Measurements from ENCODE around the gene CCDC192.
"Not testable (repeated sequence)": the region's sequence is repeated elsewhere in the genome, so short reads cannot be mapped to it uniquely, and the experiment has no call there.

Gene CCDC192

DNA sequence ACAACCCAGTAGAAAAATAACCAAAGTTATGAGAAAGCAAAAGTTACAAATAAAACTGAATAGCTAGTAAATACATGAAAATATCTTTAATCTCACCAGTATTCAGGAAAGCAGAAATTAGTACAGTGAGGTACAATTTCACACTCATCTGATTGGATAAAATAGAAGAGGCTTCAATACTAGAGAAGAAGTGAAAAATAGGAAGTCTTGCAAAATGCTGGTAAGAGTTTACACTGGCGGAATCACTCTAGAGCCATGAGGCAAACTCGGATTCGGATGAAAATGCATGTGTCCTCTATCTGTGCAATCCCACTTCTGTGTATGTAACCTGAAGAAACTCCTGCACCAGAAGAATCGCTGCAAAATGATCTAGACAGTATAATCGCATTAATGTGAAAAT, 128.9 kb downstream of the CCDC192 start:
- peaks cover 13% of the 10 kb centered on the region for H3K4me1 ChIP-seq (ENCODE audit: insufficient read depth, low read length)
- H3K36me3 ChIP-seq (ENCODE audit: insufficient read depth, low read length), result no peaks in the 10 kb centered on the region
- no peaks in the 10 kb centered on the region for H3K27me3 ChIP-seq (ENCODE audit: insufficient read depth, low read length)
- H3K9me3 ChIP-seq (ENCODE audit: low read length), result peaks cover 2% of the 10 kb centered on the region
- no peak overlapping the region for H3K4me3 ChIP-seq (ENCODE audit: low read length)
- no peak overlapping the region for H2AFZ ChIP-seq (ENCODE audit: low read depth, low read length)

DNA sequence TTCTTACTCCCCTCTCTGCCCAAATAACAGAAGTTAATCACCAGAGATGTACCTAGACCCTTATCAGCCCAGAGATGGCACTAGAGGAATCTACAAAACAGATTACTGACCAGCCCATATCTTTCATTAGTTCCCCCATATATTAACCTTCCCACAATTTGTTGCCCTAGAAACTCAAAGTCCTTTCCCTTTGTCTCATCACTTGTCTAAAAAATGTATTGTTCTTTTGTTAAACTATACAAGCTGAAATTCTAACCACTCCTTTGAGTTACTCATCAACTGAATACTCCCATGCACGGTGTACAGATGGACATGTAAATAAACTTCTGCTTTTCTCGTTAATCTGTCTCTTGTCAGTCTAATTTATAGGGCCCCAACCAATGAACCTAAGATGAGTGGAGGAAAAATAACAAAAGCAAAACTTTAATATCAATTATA, 130.9 kb downstream of the CCDC192 start:
- Histone ChIP-seq H3K36me3 (ENCODE audit: insufficient read depth, low read length) (no peaks in the 10 kb centered on the region), H3K4me3 (ENCODE audit: low read length) (no peak overlapping the region), H2AFZ (ENCODE audit: low read depth, low read length) (no peak overlapping the region), H3K9me3 (ENCODE audit: low read length) (peaks cover 2% of the 10 kb centered on the region), H3K4me1 (ENCODE audit: insufficient read depth, low read length) (peaks cover 18% of the 10 kb centered on the region), H3K27me3 (ENCODE audit: insufficient read depth, low read length) (no peaks in the 10 kb centered on the region)

DNA sequence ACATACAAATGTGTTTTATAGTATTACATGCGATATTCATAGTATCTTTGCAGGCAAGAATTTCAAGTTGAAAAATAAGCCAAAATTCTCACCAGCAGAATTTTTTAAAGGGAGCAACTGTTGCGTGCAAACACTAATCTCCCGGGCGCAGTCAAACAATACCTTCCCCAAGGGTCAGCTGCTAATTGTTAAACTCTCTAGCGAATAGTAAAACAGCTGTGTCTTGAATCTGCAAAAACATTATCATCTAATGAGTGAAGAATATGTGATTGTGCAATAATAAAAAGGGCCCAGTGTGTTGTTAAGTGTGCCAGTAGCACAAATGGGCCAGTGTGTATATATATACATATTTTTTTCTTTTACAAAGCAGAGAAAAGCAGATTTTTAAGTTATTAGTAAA, 131.4 kb downstream of the CCDC192 start:
- Histone ChIP-seq H3K4me1 (ENCODE audit: insufficient read depth, low read length) (peaks cover 18% of the 10 kb centered on the region), H2AFZ (ENCODE audit: low read depth, low read length) (no peak overlapping the region), H3K36me3 (ENCODE audit: insufficient read depth, low read length) (no peaks in the 10 kb centered on the region), H3K27me3 (ENCODE audit: insufficient read depth, low read length) (no peaks in the 10 kb centered on the region), H3K4me3 (ENCODE audit: low read length) (no peak overlapping the region), H3K9me3 (ENCODE audit: low read length) (peaks cover 2% of the 10 kb centered on the region)

DNA sequence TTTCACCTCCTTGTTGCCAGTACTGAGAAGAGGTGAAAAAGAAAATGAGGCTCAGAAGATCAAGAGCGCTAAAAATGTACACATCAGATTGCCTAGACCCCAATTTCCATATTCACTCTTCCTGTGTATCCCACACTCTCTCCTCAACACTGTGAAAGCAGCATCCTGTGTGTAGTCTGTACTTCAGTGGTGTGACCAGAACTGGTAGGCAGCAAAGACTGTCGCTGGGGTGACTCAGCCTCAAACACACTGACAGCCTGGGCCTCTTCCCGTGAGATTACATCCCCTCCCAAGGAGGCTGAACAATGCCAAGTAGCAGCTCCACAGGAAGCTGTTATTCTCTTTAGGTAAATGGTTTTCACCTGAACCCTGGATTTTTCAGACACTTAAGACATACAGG, 135.5 kb downstream of the CCDC192 start:
- no peaks in the 10 kb centered on the region for H3K36me3 ChIP-seq (ENCODE audit: insufficient read depth, low read length)
- H3K9me3 ChIP-seq (ENCODE audit: low read length), result peaks cover 2% of the 10 kb centered on the region
- no peaks in the 10 kb centered on the region for H3K27me3 ChIP-seq (ENCODE audit: insufficient read depth, low read length)
- no peak overlapping the region for H2AFZ ChIP-seq (ENCODE audit: low read depth, low read length)
- peaks cover 14% of the 10 kb centered on the region for H3K4me1 ChIP-seq (ENCODE audit: insufficient read depth, low read length)
- H3K4me3 ChIP-seq (ENCODE audit: low read length), result no peak overlapping the region

DNA sequence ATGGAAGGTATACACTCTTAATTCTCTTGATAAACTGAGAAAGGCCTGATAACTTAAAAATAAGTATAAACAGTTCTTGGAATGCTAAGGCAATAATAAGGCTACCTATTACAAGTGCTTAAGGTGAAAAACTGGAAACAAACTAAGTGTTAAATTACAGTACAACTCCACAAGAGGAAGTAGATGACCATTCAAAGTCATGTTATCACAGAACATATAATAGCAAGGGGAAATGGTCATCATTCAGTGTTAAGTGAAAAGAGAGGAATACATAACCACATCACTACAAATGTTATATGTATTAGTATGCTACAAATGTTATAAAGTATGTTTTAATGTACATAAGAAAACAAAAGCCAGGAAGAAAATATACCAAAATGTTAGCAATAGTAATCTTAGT, 135.9 kb downstream of the CCDC192 start:
- Histone ChIP-seq H3K4me3 (ENCODE audit: low read length) (no peak overlapping the region), H3K9me3 (ENCODE audit: low read length) (peaks cover 2% of the 10 kb centered on the region), H2AFZ (ENCODE audit: low read depth, low read length) (no peak overlapping the region), H3K27me3 (ENCODE audit: insufficient read depth, low read length) (no peaks in the 10 kb centered on the region), H3K4me1 (ENCODE audit: insufficient read depth, low read length) (peaks cover 10% of the 10 kb centered on the region), H3K36me3 (ENCODE audit: insufficient read depth, low read length) (no peaks in the 10 kb centered on the region)

DNA sequence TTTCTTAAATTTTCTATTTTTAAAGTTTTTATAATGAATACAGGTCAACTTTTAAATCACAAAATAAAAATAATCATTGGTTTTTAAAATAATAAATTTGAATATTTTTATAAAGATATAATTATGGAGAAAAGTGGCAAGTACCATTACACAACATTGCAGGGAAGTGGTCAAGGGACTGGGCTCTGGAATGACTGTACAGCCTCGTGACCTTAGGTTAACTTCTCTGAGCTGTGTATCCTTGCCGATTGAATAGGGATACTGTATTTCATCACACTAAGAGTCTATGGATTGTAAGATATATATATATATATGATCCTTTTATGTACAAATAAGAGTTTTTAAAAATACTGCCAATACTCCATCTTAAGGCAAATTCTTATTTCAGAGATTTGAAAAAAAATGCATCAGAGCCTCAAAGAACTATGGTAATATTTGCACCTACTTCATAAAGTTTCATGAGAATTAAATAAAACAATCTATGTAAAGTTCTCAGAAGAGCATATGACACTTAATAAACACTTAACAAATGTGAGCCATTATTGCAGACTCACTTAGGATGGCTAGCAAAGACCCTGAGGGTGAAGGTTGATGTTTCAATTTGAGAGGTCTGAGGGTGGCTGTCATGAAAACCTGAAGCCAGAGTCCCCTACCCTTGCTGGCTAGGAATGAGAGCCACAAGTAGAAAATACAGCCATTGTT, 136.5 kb downstream of the CCDC192 start:
- peaks cover 10% of the 10 kb centered on the region for H3K4me1 ChIP-seq (ENCODE audit: insufficient read depth, low read length)
- H3K9me3 ChIP-seq (ENCODE audit: low read length), result peaks cover 2% of the 10 kb centered on the region
- no peak overlapping the region for H2AFZ ChIP-seq (ENCODE audit: low read depth, low read length)
- no peaks in the 10 kb centered on the region for H3K36me3 ChIP-seq (ENCODE audit: insufficient read depth, low read length)
- H3K4me3 ChIP-seq (ENCODE audit: low read length), result no peak overlapping the region
- no peaks in the 10 kb centered on the region for H3K27me3 ChIP-seq (ENCODE audit: insufficient read depth, low read length)

DNA sequence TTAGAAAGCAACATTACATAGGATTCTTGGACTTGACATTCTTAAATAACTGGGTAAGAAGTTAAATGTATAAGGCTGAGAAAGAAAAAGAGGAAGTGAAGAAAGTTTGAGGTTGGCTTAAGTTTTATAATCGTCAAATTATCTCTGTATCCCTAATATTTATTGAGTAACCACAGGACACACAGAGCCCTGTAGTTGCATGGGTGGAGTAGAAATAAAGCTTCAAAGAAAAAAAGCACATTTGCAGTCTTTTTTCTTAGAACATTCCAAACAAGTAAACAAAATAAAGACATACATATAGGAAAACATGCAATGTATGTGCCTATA, 137.0 kb downstream of the CCDC192 start:
- Histone ChIP-seq H2AFZ (ENCODE audit: low read depth, low read length) (no peak overlapping the region), H3K27me3 (ENCODE audit: insufficient read depth, low read length) (no peaks in the 10 kb centered on the region), H3K9me3 (ENCODE audit: low read length) (peaks cover 2% of the 10 kb centered on the region), H3K4me3 (ENCODE audit: low read length) (no peak overlapping the region), H3K36me3 (ENCODE audit: insufficient read depth, low read length) (no peaks in the 10 kb centered on the region), H3K4me1 (ENCODE audit: insufficient read depth, low read length) (peaks cover 11% of the 10 kb centered on the region)

DNA sequence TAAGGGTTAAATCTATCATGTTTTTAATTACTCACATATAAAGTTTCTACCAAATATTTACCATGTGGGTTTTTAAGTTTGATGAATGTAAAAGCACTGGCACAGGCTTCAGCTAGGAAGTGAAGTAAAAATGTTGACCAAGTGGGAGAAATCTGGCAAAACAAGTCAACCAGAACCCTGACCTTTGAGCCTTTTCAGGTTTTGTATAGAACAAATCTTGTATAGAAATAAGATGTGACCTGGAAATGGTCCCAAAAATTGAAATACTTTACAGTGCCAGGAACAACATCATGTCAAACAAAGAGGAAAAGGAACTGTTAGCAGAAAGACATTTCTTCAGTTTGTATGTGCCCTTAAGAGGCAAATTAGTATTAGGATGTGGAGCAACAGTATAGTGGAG, 137.6 kb downstream of the CCDC192 start:
- Histone ChIP-seq H3K4me1 (ENCODE audit: insufficient read depth, low read length) (peaks cover 11% of the 10 kb centered on the region), H3K9me3 (ENCODE audit: low read length) (no peaks in the 10 kb centered on the region), H2AFZ (ENCODE audit: low read depth, low read length) (no peak overlapping the region), H3K4me3 (ENCODE audit: low read length) (no peak overlapping the region), H3K36me3 (ENCODE audit: insufficient read depth, low read length) (no peaks in the 10 kb centered on the region), H3K27me3 (ENCODE audit: insufficient read depth, low read length) (no peaks in the 10 kb centered on the region)

DNA sequence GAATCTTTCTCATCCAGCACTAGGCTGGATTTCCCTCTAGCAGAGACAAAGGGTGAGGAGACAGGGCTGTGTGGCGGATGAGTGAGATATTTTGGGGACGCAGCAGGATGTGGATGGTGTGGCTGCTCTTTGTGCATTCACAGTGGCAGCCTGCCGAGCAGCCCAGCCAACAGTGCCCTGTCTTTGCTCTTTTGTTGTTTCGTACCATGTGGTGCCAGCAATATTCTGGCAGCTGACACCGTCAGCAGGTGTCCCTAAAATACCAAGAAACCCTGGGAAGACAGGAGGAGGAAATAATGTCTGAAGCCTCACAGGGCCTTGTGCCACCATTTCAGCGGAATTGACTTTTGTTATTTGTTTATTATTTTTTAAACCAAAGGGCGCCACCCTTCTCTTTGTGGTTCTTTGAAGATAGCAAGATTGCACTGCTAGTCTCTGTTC, 141.4 kb downstream of the CCDC192 start:
- Histone ChIP-seq H3K36me3 (ENCODE audit: insufficient read depth, low read length) (no peaks in the 10 kb centered on the region), H3K9me3 (ENCODE audit: low read length) (no peaks in the 10 kb centered on the region), H3K27me3 (ENCODE audit: insufficient read depth, low read length) (no peaks in the 10 kb centered on the region), H3K4me1 (ENCODE audit: insufficient read depth, low read length) (peaks cover 6% of the 10 kb centered on the region), H3K4me3 (ENCODE audit: low read length) (no peak overlapping the region), H2AFZ (ENCODE audit: low read depth, low read length) (peak overlapping the region; percentile 66)

DNA sequence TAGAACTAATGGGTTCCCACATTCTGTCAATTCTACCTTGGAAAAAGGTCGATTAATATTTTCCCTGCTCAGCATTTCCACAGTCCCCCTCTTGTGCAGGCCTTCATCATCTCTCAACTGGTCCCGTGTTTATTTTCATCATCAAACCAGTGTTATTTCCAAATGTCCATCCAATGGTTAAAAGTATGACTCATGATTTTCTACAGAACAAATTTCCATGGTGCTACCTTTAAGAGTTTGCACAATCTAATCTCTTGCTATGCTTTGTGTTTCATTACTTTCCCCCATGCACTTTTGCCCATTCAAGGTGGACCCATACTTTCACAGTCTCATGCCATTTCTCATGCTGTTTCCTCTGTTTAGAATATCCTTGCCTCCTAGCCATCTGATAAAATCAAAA, 143.7 kb downstream of the CCDC192 start:
- no peak overlapping the region for H2AFZ ChIP-seq (ENCODE audit: low read depth, low read length)
- no peaks in the 10 kb centered on the region for H3K27me3 ChIP-seq (ENCODE audit: insufficient read depth, low read length)
- H3K9me3 ChIP-seq (ENCODE audit: low read length), result no peaks in the 10 kb centered on the region
- peaks cover 6% of the 10 kb centered on the region for H3K4me1 ChIP-seq (ENCODE audit: insufficient read depth, low read length)
- no peak overlapping the region for H3K4me3 ChIP-seq (ENCODE audit: low read length)
- no peaks in the 10 kb centered on the region for H3K36me3 ChIP-seq (ENCODE audit: insufficient read depth, low read length)

DNA sequence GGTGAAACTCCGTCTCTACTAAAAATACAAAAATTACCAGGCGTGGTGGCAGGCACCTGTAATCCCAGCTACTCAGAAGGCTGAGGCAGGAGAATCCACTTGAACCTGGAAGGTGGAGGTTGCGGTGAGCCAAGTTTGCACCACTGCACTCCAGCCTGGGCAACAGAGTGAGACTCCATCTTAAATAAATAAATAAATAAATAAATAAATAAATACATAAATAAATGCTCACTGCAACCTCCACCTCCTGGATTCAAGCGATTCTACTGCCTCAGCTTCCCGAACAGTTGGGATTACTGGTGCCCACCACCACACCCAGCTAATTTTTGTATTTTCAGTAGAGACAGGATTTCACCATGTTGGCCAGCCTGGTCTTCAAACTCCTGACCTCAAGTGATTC, 144.4 kb downstream of the CCDC192 start:
- H2AFZ ChIP-seq (ENCODE audit: low read depth, low read length); H3K4me1 ChIP-seq (ENCODE audit: insufficient read depth, low read length); H3K27me3 ChIP-seq (ENCODE audit: insufficient read depth, low read length); H3K4me3 ChIP-seq (ENCODE audit: low read length); H3K36me3 ChIP-seq (ENCODE audit: insufficient read depth, low read length); H3K9me3 ChIP-seq (ENCODE audit: low read length): not testable (repeated sequence)

DNA sequence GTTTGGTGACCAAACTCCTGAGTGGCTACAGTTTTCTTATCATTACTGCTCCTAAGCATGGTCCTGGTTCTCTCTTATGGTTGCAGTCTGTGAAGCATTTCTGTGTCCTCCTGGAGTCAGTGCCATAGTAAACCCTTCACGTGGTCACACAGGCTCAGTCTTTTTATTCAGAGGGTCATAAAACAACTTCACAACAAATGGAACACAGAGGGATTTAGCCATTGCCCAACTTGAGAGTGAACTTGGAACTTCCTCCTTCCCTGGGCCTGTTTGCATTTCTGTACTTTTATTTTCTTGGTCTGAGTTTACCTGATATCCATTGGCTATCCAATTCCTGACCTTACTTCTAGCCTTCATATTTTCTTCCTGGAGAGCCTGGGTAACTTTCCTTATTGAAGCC, 144.9 kb downstream of the CCDC192 start:
- Histone ChIP-seq H3K4me1 (ENCODE audit: insufficient read depth, low read length) (peaks cover 6% of the 10 kb centered on the region), H3K9me3 (ENCODE audit: low read length) (no peaks in the 10 kb centered on the region)

DNA sequence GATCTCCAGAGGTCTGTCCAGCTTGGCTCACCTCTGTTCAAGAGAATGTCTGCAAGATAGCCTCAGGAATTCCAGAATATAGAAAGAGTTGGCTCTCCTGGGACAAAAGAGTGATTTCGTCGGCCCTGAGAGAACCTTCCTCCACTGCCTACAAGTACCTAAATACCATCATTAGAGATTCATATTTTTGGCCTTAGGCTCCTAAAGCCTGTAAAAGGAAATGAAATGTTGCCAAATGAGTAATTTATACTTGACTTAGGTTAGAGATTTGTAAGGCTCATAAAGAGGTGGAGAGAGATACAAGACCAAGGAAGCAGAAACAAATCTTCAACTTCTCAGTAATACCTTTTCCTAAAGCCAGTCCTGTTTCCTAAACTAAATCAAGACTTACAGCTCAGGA, 146.2 kb downstream of the CCDC192 start:
- H3K4me1 ChIP-seq (ENCODE audit: insufficient read depth, low read length), result peaks cover 4% of the 10 kb centered on the region
- no peaks in the 10 kb centered on the region for H3K27me3 ChIP-seq (ENCODE audit: insufficient read depth, low read length)

More for the DNA sequence above, 144.9 kb downstream of the CCDC192 start:
- Histone ChIP-seq H3K4me3 (ENCODE audit: low read length) (no peak overlapping the region), H3K36me3 (ENCODE audit: insufficient read depth, low read length) (no peaks in the 10 kb centered on the region), H2AFZ (ENCODE audit: low read depth, low read length) (no peak overlapping the region), H3K27me3 (ENCODE audit: insufficient read depth, low read length) (no peaks in the 10 kb centered on the region)

DNA sequence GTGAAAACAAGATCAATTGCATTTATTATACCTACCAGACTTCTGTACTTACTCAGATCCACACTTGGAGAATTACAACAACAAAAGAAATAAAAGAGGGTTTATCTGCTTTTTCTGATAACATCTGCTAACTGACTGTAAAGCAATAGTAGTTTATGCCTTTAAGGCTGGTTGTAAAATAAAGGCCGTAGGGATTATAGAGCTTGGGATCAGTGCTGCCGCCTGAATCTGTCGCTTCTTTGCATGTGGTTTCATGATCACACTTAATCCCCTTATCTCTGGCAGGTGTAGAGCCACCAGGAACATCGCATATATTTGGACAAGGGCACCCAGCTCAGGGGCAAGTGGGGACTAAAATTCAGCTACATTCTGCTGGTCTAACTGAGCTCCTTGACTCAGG, 146.7 kb downstream of the CCDC192 start:
- H3K36me3 ChIP-seq (ENCODE audit: insufficient read depth, low read length), result no peaks in the 10 kb centered on the region
- H3K4me3 ChIP-seq (ENCODE audit: low read length), result no peak overlapping the region
- no peaks in the 10 kb centered on the region for H3K4me1 ChIP-seq (ENCODE audit: insufficient read depth, low read length)
- no peaks in the 10 kb centered on the region for H3K9me3 ChIP-seq (ENCODE audit: low read length)
- H3K27me3 ChIP-seq (ENCODE audit: insufficient read depth, low read length), result no peaks in the 10 kb centered on the region
- no peak overlapping the region for H2AFZ ChIP-seq (ENCODE audit: low read depth, low read length)

More for the DNA sequence above, 146.2 kb downstream of the CCDC192 start:
- no peak overlapping the region for H3K4me3 ChIP-seq (ENCODE audit: low read length)
- H2AFZ ChIP-seq (ENCODE audit: low read depth, low read length), result no peak overlapping the region
- no peaks in the 10 kb centered on the region for H3K9me3 ChIP-seq (ENCODE audit: low read length)
- no peaks in the 10 kb centered on the region for H3K36me3 ChIP-seq (ENCODE audit: insufficient read depth, low read length)
